ENCODE results near the gene ERG.

The ERG gene

GRCh38 chr21:38472412-38473108, 25.7 kb downstream of the ERG start:
- POLR2A ChIA-PET (ENCODE audit: low non-redundant PET), result interaction anchor here (0.5 kb wide), 1 partner anchor 32 kb away, joined by 10 read pairs; no protein-coding TSS in a partner anchor
- no peak for DNase-seq (ENCODE audit: low spot score)
- TF ChIP-seq CTCF (conservative IDR thresholded peaks at IDR 0.05; ENCODE audit: low read depth), result no peak
- CTCF ChIA-PET, result interaction anchor here (0.7 kb wide), 1 partner anchor 666 kb away, joined by 3 read pairs; no protein-coding TSS in a partner anchor
- no peak overlapping the region for H3K27ac ChIP-seq

GRCh38 chr21:38471766-38472165, 26.5 kb downstream of the ERG start:
- no peak for TF ChIP-seq CTCF (conservative IDR thresholded peaks at IDR 0.05; ENCODE audit: low read depth)
- POLR2A ChIA-PET (ENCODE audit: low non-redundant PET), result no interaction called here
- no peak for DNase-seq (ENCODE audit: low spot score)
- H3K27ac ChIP-seq, result no peak overlapping the region
- CTCF ChIA-PET, result no interaction called here

- no peak for TF ChIP-seq CTCF (conservative IDR thresholded peaks at IDR 0.05; ENCODE audit: low read depth)
- CTCF ChIA-PET, result interaction anchor here (0.8 kb wide), 1 partner anchor 26 kb away, joined by 4 read pairs; no protein-coding TSS in a partner anchor
- H3K27ac ChIP-seq, result no peak overlapping the region
- DNase-seq (ENCODE audit: low spot score), result peak; percentile 65
- POLR2A ChIA-PET (ENCODE audit: low non-redundant PET), result no interaction called here
Measured at GRCh38 chr21:38470755-38471154, 27.5 kb downstream of the ERG start.

GRCh38 chr21:38469642-38470041, 28.6 kb downstream of the ERG start:
- TF ChIP-seq CTCF (conservative IDR thresholded peaks at IDR 0.05; ENCODE audit: low read depth), result no peak
- POLR2A ChIA-PET (ENCODE audit: low non-redundant PET), result no interaction called here
- DNase-seq (ENCODE audit: low spot score), result no peak
- CTCF ChIA-PET, result interaction anchor here (0.6 kb wide), 1 partner anchor 327 kb away, joined by 5 read pairs; no protein-coding TSS in a partner anchor
- no peak overlapping the region for H3K27ac ChIP-seq

- ChIA-PET CTCF (no interaction called here), POLR2A (ENCODE audit: low non-redundant PET) (no interaction called here)
- peak; percentile 44 for DNase-seq (ENCODE audit: low spot score)
- H3K27ac ChIP-seq, result no peak overlapping the region
- no peak for TF ChIP-seq CTCF (conservative IDR thresholded peaks at IDR 0.05; ENCODE audit: low read depth)
Measured at GRCh38 chr21:38468989-38469388, 29.3 kb downstream of the ERG start.

GRCh38 chr21:38467911-38468310, 30.4 kb downstream of the ERG start:
- CTCF ChIA-PET, result interaction anchor here (0.6 kb wide), 2 partner anchors 606 to 622 kb away, joined by 3 read pairs; no protein-coding TSS in a partner anchor
- no peak overlapping the region for H3K27ac ChIP-seq
- TF ChIP-seq CTCF (conservative IDR thresholded peaks at IDR 0.05; ENCODE audit: low read depth), result no peak
- POLR2A ChIA-PET (ENCODE audit: low non-redundant PET), result no interaction called here
- no peak for DNase-seq (ENCODE audit: low spot score)
